ENCODE results near the gene MOGAT3. TPM values are rescaled to one million over a fixed set of nuclear protein-coding genes. Genes with fewer than 3 reads are reported as not detected.

MOGAT3 gene
- total RNA-seq, 4 donors from 2014 or later: 0.17 TPM; not detected in 3

DNA sequence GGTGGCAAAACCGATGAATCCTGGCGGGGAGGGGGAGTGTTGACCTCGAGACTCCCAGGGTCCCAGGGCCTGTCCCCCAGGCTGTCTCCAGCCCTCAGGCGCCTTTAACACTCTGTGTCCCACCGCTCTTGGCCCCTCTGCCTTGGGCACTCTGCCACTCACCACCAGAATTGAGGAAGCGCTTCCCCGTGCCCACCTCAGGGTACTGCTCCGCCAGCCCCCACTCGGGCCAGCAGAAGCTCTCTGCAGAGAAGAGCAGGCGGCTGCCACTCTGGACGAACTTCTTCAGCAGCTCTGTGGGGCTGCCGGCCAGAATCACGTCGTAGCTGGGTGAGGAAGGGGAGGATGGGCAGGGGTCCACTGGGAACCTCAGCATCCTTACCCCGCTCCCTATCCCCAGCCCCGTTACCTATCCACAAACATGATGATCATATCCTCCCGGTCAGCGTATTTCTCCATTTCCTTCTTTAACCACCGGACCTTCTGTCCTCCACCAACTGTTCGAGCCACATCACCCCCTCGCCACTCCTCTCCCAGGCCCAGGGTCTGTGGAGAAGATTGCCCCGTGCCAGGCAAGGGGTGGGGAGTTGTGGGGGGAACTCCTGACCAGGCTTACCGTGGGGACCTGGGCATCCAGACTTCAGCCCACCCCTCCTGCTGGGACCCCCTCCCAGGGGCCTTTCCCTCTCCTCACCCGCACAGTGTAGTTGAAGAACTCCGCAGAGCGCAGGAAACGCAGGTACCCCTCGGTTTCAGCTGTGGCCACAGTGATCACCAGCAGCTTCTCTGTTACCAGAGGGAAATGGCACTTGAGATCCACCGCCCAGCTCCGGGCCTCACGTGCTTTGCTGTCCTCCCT lies 15.4 kb upstream of the MOGAT3 start:
- intact Hi-C loops (cut with DNase I): loop anchor here (2.0 kb wide), 1 partner anchor 29 kb away; the partner anchor contains the start of gene FIS1
- H3K9me3 ChIP-seq: no peaks in the 10 kb centered on the region
- H3K36me3 ChIP-seq: peaks cover 26 to 49% (median 47%) of the 10 kb centered on the region in 4 donors
- WGBS: 52% methylated on average over 25 of the region's 31 CpGs
- no peaks in the 10 kb centered on the region for H3K27me3 ChIP-seq
- TF ChIP-seq POLR2A (IDR thresholded peaks at IDR 0.05; ENCODE audit: low read depth) (no peak), EP300 (IDR thresholded peaks at IDR 0.05) (no peak), POLR2AphosphoS5 (IDR thresholded peaks at IDR 0.05) (no peak)
- TF ChIP-seq, protein P1, sequence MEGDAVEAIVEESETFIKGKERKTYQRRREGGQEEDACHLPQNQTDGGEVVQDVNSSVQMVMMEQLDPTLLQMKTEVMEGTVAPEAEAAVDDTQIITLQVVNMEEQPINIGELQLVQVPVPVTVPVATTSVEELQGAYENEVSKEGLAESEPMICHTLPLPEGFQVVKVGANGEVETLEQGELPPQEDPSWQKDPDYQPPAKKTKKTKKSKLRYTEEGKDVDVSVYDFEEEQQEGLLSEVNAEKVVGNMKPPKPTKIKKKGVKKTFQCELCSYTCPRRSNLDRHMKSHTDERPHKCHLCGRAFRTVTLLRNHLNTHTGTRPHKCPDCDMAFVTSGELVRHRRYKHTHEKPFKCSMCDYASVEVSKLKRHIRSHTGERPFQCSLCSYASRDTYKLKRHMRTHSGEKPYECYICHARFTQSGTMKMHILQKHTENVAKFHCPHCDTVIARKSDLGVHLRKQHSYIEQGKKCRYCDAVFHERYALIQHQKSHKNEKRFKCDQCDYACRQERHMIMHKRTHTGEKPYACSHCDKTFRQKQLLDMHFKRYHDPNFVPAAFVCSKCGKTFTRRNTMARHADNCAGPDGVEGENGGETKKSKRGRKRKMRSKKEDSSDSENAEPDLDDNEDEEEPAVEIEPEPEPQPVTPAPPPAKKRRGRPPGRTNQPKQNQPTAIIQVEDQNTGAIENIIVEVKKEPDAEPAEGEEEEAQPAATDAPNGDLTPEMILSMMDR (IDR thresholded peaks at IDR 0.05): no peak
- peak overlapping the region; percentile 71 to 93 (median 82) for H3K4me3 ChIP-seq
- DNase-seq (ENCODE audit: extremely low spot score): no peak
- H3K27ac ChIP-seq (replicated peaks in 1 of 4): peak overlapping the region; percentile 85 to 97 (median 94)
- H3K4me1 ChIP-seq: peaks cover 35 to 54% (median 46%) of the 10 kb centered on the region in 4 donors

DNA sequence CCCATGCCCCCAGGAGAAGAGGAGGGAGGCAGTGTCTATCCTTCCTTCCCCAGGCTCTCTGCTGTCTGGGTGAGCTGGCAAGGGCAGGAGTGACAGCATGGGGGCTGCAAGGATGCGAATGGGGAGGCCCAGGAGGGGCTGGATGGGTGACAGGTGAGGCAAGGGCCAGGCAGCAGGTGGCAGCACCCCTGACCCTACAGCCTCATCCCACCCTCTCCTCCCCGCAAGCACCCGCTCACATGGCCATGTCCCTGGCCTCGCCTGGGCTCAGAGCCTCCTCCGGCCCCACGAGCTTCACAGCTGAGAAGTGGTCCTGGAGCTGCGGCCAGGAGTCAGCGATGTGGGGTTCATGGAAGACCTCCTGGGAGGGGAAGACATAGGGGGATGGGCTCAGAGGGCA lies 11.2 kb upstream of the MOGAT3 start:
- intact Hi-C loops (cut with DNase I): no loop called here
- no peak overlapping the region for H3K27ac ChIP-seq (replicated peaks in 1 of 4)
- H3K36me3 ChIP-seq: peaks cover 46 to 91% (median 89%) of the 10 kb centered on the region in 4 donors
- H3K27me3 ChIP-seq: no peaks in the 10 kb centered on the region
- H3K4me1 ChIP-seq: peaks cover 12 to 25% (median 22%) of the 10 kb centered on the region in 4 donors
- TF ChIP-seq POLR2A (IDR thresholded peaks at IDR 0.05; ENCODE audit: low read depth) (no peak), EP300 (IDR thresholded peaks at IDR 0.05) (no peak), POLR2AphosphoS5 (IDR thresholded peaks at IDR 0.05) (no peak)
- TF ChIP-seq, protein P1 (IDR thresholded peaks at IDR 0.05): no peak
- no peak overlapping the region for H3K4me3 ChIP-seq
- DNase-seq (ENCODE audit: extremely low spot score): no peak
- no peaks in the 10 kb centered on the region for H3K9me3 ChIP-seq
- WGBS: 100% methylated on average over 4 of the region's 8 CpGs

DNA sequence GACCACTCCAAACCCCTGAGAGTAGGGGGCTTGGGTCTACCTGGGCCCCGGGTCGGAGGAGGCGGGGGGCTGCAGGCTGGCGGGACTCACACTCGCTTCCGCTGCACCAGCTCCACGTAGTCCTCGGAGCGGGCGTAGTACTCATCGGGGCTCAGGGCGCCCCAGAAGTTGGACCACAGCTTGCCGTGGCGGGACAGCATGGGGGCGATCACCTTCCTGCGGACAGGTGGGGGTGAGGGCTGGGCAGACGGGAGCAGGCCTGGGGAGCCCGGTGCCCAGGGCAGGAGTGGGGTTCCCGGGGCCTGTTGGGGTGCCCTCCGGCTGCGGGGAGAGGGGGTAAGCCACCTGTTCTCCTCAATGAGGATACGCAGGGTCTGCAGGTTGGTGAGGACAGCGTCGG lies 10.7 kb upstream of the MOGAT3 start:
- no peak overlapping the region for H3K4me3 ChIP-seq
- TF ChIP-seq POLR2A (IDR thresholded peaks at IDR 0.05; ENCODE audit: low read depth) (no peak), EP300 (IDR thresholded peaks at IDR 0.05) (no peak), POLR2AphosphoS5 (IDR thresholded peaks at IDR 0.05) (no peak)
- TF ChIP-seq, protein P1 (IDR thresholded peaks at IDR 0.05): no peak
- 90% methylated on average over 17 of the region's 24 CpGs for WGBS
- no peaks in the 10 kb centered on the region for H3K9me3 ChIP-seq
- DNase-seq (ENCODE audit: extremely low spot score): no peak
- no peaks in the 10 kb centered on the region for H3K27me3 ChIP-seq
- peaks cover 48 to 96% (median 94%) of the 10 kb centered on the region in 4 donors for H3K36me3 ChIP-seq
- no peak overlapping the region for H3K27ac ChIP-seq (replicated peaks in 1 of 4)
- H3K4me1 ChIP-seq: peaks cover 8 to 20% (median 17%) of the 10 kb centered on the region in 4 donors
- intact Hi-C loops (cut with DNase I): no loop called here

DNA sequence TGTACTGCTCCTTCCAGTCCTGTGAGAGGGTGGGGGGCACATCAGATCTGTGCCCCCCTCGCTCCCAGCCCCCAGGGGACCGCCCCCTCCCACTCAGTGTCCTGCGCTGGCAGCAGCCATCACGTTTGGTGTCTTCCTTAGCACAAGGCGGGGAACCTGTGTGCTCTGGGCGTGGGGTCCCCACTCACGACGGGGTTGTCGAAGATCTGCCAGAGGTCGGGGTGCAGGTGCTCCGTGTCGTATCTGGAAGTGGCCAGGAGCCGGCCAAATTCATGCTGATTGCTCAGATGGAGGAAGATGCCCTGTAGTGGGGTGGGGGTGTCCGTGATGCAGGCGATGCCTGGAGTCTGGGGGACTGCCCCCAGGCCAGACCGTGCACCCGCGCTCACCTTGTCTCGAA lies 9.3 kb upstream of the MOGAT3 start:
- WGBS: 87% methylated on average over 9 of the region's 19 CpGs
- Histone ChIP-seq H3K9me3 (no peaks in the 10 kb centered on the region), H3K36me3 (peaks cover 55 to 95% (median 93%) of the 10 kb centered on the region in 4 donors), H3K4me1 (peaks cover 0 to 6% (median 6%) of the 10 kb centered on the region in 4 donors), H3K27me3 (no peaks in the 10 kb centered on the region), H3K4me3 (no peak overlapping the region), H3K27ac (replicated peaks in 1 of 4) (no peak overlapping the region)
- TF ChIP-seq POLR2AphosphoS5 (IDR thresholded peaks at IDR 0.05) (no peak), EP300 (IDR thresholded peaks at IDR 0.05) (no peak), POLR2A (IDR thresholded peaks at IDR 0.05; ENCODE audit: low read depth) (no peak)
- TF ChIP-seq, protein P1 (IDR thresholded peaks at IDR 0.05): no peak
- intact Hi-C loops (cut with DNase I): no loop called here
- DNase-seq (ENCODE audit: extremely low spot score): no peak
